Neuron (in vitro differentiated cells): ENCODE data around the gene GOLM1.

Experiments used
- H2AFZ ChIP-seq: one replicate; pipeline ENCODE4 v1.6.1; 2013; ENCODE audit warnings: low read depth, mild to moderate bottlenecking, inconsistent platforms, low read length, moderate library complexity
- H3K27me3 ChIP-seq: one replicate; pipeline ENCODE4 v1.6.1; 2013; ENCODE audit warnings: low read length; ENCODE audit not compliant: insufficient read depth
- H3K36me3 ChIP-seq: one replicate; pipeline ENCODE4 v1.6.1; 2013; ENCODE audit warnings: low read length; ENCODE audit not compliant: insufficient read depth
- H3K4me1 ChIP-seq: one replicate; pipeline ENCODE4 v1.6.1; 2013; ENCODE audit warnings: low read length; ENCODE audit not compliant: insufficient read depth
- H3K4me3 ChIP-seq: 2 replicates; pipeline ENCODE4 v1.5.1; 2013; ENCODE audit warnings: mild to moderate bottlenecking, low read length, moderate library complexity
- H3K9me3 ChIP-seq: one replicate; pipeline ENCODE4 v1.6.1; 2013; ENCODE audit warnings: low read length

Gene GOLM1

DNA sequence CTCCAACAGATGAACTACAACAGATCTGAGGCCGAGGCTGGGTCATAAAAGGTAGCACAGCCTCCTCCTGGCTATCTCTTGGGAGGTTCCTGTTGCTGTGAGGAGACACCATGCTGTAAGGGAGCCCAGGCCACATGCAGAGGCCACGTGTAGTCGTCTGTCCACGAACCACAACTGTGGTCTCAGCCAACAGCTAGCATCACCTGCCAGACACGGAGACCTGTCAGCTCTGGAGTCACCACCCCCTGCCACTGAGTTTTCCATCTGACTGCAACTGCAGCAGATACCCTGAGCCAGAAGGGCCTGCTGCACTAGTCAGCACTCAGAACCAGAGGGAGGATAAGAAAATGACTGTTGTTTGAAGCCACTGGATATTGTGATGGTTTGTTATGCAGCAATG lies 12.7 kb upstream of the GOLM1 start:
- no peaks in the 10 kb centered on the region for H3K27me3 ChIP-seq

GRCh38 chr9:86102626-86103025 lies 3.3 kb upstream of the GOLM1 start:
- Histone ChIP-seq H3K27me3 (no peaks in the 10 kb centered on the region), H3K9me3 (no peaks in the 10 kb centered on the region), H3K4me1 (peaks cover 8% of the 10 kb centered on the region), H3K4me3 (no peak overlapping the region), H3K36me3 (no peaks in the 10 kb centered on the region), H2AFZ (no peak overlapping the region)

More for the DNA sequence above, 12.7 kb upstream of the GOLM1 start:
- Histone ChIP-seq H3K9me3 (no peaks in the 10 kb centered on the region), H2AFZ (no peak overlapping the region), H3K4me3 (no peak overlapping the region), H3K4me1 (peaks cover 9% of the 10 kb centered on the region), H3K36me3 (no peaks in the 10 kb centered on the region)

DNA sequence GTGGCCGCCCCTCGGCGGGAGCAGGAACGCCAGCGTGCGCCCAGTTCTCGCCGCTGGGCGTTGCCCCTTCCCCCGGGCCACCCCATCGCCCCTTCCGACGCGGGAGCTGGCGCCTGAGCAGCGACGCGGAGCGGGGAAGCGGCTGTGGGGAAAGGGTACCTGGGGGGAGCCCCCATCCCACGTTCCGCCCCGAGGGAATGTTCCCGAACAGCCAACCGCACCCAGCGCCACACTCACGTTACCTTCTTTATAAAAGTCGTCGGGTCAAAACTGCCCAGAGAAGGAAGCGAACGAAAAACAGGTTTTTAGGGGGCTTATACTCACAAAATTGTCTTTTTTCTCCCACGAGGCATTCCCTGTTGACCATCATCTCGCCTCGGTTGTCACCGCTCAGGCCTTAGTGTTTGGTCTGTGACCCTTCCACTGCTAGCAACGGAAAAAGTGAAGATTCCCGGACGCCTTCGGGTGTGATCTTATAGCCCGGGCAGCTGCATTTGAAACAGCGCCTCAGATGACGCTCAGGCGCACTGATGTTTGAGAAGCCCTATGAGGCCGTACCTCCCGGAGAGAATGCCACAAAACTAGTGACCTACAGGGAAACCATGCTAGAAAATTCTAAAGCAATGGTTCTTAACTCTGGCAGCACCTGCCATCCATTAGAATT lies 475 bp upstream of the GOLM1 start:
- Histone ChIP-seq H3K9me3 (no peaks in the 10 kb centered on the region), H2AFZ (peak overlapping the region; percentile 94), H3K4me1 (peaks cover 24% of the 10 kb centered on the region), H3K4me3 (peak overlapping the region; percentile 99), H3K27me3 (no peaks in the 10 kb centered on the region), H3K36me3 (no peaks in the 10 kb centered on the region)

DNA sequence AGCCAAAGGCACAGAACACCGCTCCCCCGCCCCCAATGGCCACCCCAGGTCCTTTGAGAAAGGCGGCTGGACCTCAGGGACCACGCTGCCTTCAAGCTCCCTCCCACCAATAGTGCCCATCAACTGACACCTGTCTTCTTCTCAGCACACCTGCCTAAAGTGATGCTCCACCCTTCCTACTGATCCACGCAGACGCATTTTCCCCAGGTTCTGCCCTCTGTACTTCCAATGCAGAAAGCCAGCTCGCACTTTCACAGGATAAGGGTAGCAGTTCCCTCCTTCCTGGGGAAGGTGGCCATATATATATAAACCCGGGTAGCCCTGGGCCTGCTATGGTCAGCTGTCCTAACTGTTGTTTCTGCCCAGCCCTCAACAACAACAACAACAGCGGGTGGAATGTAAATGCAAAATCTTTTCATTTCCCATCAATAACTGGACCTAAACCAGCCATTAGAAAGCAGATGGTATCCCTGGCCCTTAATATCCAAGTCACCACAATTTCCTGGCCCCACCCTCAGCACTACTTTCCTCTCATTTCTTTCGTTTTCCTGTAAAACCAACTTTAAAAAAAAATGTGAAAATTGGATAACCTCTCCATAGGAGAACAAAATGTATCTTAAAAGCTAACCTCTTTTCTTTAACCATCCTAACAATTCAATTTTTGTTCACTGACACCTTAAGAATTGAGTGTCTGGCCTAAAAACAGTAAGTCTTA lies 1.7 kb downstream of the GOLM1 start:
- Histone ChIP-seq H3K27me3 (no peaks in the 10 kb centered on the region), H2AFZ (no peak overlapping the region), H3K4me3 (peak overlapping the region; percentile 99), H3K36me3 (no peaks in the 10 kb centered on the region), H3K4me1 (peaks cover 24% of the 10 kb centered on the region), H3K9me3 (no peaks in the 10 kb centered on the region)

GRCh38 chr9:86096386-86096785 lies 3.0 kb downstream of the GOLM1 start:
- Histone ChIP-seq H3K9me3 (no peaks in the 10 kb centered on the region), H3K27me3 (no peaks in the 10 kb centered on the region), H3K4me3 (no peak overlapping the region), H2AFZ (no peak overlapping the region), H3K4me1 (peaks cover 24% of the 10 kb centered on the region), H3K36me3 (no peaks in the 10 kb centered on the region)

DNA sequence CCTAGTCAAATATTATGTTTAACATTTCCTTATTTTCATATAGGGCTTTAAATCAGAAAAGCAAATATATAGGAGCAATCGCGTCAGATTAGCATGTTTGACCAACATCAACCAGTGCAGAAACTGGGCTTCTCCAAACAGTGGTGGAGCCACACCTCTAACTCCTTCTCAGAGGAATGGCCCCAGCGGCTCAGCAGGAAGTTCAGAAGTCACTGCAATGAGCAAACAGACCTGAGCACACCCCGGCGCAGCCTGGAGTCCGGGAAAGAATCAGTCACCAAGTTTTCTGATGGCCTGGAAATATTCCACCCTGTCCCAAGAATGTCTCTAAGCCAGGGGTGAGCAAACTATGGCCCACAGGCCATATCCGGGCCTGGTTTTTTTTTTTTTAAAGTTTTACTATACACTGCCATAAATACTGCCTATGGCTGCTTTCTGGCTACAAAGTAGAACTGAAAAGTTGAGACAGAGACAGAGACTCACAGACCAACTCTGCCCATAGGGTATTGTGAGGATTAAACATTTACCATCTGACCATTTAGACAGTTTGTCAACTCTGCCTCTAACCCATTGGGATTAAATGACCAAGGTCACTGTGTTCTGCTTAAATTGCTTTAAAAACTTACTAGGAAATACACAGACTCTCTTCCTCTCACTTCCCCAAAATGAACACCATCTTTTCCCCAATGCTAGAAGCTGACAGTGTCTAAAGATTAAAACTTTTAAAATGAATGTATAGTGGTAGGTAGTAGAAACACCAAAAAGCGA lies 5.4 kb downstream of the GOLM1 start:
- peaks cover 20% of the 10 kb centered on the region for H3K4me1 ChIP-seq
- no peak overlapping the region for H3K4me3 ChIP-seq
- no peaks in the 10 kb centered on the region for H3K27me3 ChIP-seq
- peaks cover 3% of the 10 kb centered on the region for H3K9me3 ChIP-seq
- H2AFZ ChIP-seq: no peak overlapping the region
- H3K36me3 ChIP-seq: no peaks in the 10 kb centered on the region

DNA sequence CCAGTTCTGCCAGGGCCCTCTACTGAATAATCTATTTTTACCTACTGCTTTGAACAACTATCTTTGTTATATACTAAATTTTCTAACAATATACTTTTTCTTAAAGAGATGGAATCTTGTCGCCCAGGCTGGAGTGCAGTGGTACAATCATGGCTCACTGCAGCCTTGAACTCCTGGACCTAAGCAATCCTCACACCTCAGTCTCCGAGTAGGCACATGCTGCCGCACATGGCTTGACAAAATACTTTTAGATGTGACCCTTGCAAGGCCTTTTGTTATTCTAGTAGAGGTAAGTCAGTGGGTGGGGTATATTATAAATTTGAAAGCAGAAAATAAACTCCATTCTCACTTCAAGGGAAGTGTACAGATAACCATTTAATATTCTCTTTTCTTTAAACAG lies 7.9 kb downstream of the GOLM1 start:
- Histone ChIP-seq H3K4me3 (no peak overlapping the region), H3K4me1 (peaks cover 4% of the 10 kb centered on the region), H3K27me3 (no peaks in the 10 kb centered on the region), H3K36me3 (no peaks in the 10 kb centered on the region), H2AFZ (no peak overlapping the region), H3K9me3 (peaks cover 3% of the 10 kb centered on the region)

GRCh38 chr9:86082870-86083269 lies 16.5 kb downstream of the GOLM1 start:
- no peaks in the 10 kb centered on the region for H3K4me1 ChIP-seq
- H3K4me3 ChIP-seq: no peak overlapping the region
- no peaks in the 10 kb centered on the region for H3K27me3 ChIP-seq
- peaks cover 1% of the 10 kb centered on the region for H3K9me3 ChIP-seq
- no peak overlapping the region for H2AFZ ChIP-seq
- peaks cover 21% of the 10 kb centered on the region for H3K36me3 ChIP-seq

DNA sequence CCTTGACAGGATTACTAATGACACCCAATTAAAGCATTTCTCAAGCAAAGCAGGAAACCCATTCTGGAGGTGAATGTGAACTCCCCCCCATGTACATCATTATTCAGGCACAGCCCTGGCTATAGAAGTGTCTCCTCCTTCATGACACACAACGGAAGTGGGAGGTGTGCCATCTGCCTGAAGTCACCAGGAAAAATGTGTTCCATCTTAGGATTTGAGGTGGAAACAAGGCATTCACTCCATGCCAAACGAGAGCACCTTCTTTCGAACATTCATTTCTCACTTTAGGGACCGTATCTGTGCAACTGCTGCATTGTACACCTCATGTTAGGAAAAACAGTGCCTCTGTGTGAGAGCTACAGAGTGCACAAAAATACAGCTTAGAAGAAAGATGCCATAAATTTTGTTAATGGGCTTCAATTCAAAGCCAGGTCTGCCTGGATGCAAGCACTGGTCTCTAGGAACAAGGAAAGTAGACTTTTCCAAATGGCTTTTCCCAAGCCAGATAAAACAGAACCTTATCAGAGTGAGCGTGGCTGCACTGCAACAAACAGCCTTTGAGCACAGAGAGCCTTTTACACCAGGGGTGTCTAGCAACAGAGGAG lies 19.4 kb downstream of the GOLM1 start:
- H3K4me1 ChIP-seq: no peaks in the 10 kb centered on the region
- H3K4me3 ChIP-seq: no peak overlapping the region
- H2AFZ ChIP-seq: no peak overlapping the region
- no peaks in the 10 kb centered on the region for H3K9me3 ChIP-seq
- H3K36me3 ChIP-seq: peaks cover 39% of the 10 kb centered on the region
- H3K27me3 ChIP-seq: no peaks in the 10 kb centered on the region

GRCh38 chr9:86079421-86079831 lies 19.9 kb downstream of the GOLM1 start:
- Histone ChIP-seq H3K36me3 (peaks cover 44% of the 10 kb centered on the region), H2AFZ (no peak overlapping the region), H3K9me3 (no peaks in the 10 kb centered on the region), H3K4me3 (no peak overlapping the region), H3K27me3 (no peaks in the 10 kb centered on the region), H3K4me1 (no peaks in the 10 kb centered on the region)

DNA sequence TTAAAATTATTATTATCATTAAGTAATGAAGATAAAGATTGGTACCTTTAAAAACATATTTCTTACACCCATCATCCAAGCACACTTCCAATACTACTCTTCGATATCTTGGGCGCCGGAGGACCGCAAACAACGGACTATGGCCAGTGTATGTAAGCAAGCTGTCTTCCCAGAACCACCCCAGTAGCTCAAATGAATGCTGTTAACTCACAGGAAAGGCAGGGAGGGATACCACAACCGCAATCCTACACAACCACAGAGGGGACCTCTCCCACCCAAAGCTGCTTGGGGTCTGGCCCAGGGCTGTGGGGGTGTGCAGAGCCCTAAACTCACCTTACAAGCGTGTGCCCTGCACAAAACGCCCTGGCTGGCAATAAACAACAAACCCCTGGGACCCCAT lies 20.6 kb downstream of the GOLM1 start:
- H3K36me3 ChIP-seq: peaks cover 48% of the 10 kb centered on the region
- H3K27me3 ChIP-seq: no peaks in the 10 kb centered on the region
- no peaks in the 10 kb centered on the region for H3K9me3 ChIP-seq

DNA sequence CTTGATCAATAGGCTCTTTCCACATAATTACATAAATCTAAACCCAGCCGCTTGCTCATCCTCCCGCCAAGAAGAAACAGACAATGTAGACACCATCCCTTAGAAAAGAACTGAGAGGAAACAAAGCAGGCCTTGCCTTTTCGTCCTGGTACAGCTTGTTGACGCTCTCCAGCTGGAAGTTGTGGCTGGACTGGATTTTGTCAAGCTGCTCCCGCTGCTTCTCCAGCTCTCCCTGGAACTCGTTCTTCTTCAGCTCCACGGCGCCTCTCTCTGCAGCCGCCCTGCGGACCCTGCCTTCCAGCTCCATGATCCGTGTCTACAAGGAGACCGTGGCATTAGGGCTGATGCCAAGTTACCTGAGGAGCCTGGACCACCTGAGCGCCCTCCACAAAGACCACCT lies 22.1 kb downstream of the GOLM1 start:
- no peaks in the 10 kb centered on the region for H3K4me1 ChIP-seq
- H3K9me3 ChIP-seq: no peaks in the 10 kb centered on the region
- H3K36me3 ChIP-seq: peaks cover 61% of the 10 kb centered on the region
- no peak overlapping the region for H2AFZ ChIP-seq
- no peaks in the 10 kb centered on the region for H3K27me3 ChIP-seq
- no peak overlapping the region for H3K4me3 ChIP-seq

More for the DNA sequence above, 20.6 kb downstream of the GOLM1 start:
- no peak overlapping the region for H2AFZ ChIP-seq
- no peak overlapping the region for H3K4me3 ChIP-seq
- no peaks in the 10 kb centered on the region for H3K4me1 ChIP-seq
